K562 (cell line): ENCODE measurements around the gene ZFAND2A.

Source experiments
- EZH2 ChIP-seq: IDR thresholded peaks from 2 replicates; pipeline ENCODE4 v1.6.1; 2012; ENCODE audit warnings: low read depth, mild to moderate bottlenecking, inconsistent platforms, low read length, borderline replicate concordance
- FOXK2 ChIP-seq, 2 experiments: fragments of 450-650 bp; IDR thresholded peaks in 1 of 2; conservative IDR thresholded peaks in 1 of 2; 2 replicates each; pipeline ENCODE4 v1.6.1; 2016; ENCODE audit warnings: low read depth in 2 of 2, mild to moderate bottlenecking in 1 of 2
- KDM5B ChIP-seq: fragments of 200-600 bp; sonication (generic); IDR thresholded peaks from 2 replicates; pipeline ENCODE4 v1.6.1; 2012; ENCODE audit warnings: low read depth, mild to moderate bottlenecking, moderate library complexity, low read length, control low read depth, inconsistent platforms; ENCODE audit not compliant: insufficient replicate concordance
- NR3C1 ChIP-seq: sonication (generic); formaldehyde crosslinking; IDR thresholded peaks from 2 replicates; pipeline ENCODE4 v1.8.1; 2022; ENCODE audit warnings: missing genetic modification reagents
- RBFOX2 ChIP-seq: fragments of 200-400 bp; formaldehyde crosslinking; IDR thresholded peaks from 2 replicates; pipeline ENCODE4 v1.6.1; 2017; ENCODE audit warnings: low read depth, mild to moderate bottlenecking, low read length, moderate library complexity
- SETDB1 ChIP-seq: IDR thresholded peaks from one replicate; pipeline ENCODE4 v1.6.1; 2012; ENCODE audit warnings: low read length, control low read depth, inconsistent platforms
- SNIP1 ChIP-seq: fragments of 450-650 bp; IDR thresholded peaks from 2 replicates; pipeline ENCODE4 v1.7.1; 2017; ENCODE audit warnings: low read depth, mild to moderate bottlenecking
- ZNF24 ChIP-seq: fragments of 450-650 bp; IDR thresholded peaks from 2 replicates; pipeline ENCODE4 v1.6.1; 2016
- TF ChIP-seq, protein P1 (sequence below), 3 experiments: IDR thresholded peaks in 2 of 3; conservative IDR thresholded peaks in 1 of 3; 2 replicates each; pipeline ENCODE4 v1.5.1; 2011 to 2012; ENCODE audit warnings: low read length in 3 of 3, mild to moderate bottlenecking in 3 of 3, control low read depth in 2 of 3, improper control_type of control experiment in 1 of 3, inconsistent platforms in 1 of 3, low read depth in 1 of 3, mixed read lengths in 1 of 3, moderate library complexity in 1 of 3; ENCODE audit not compliant: insufficient read depth in 2 of 3
- TF ChIP-seq, protein P2 (sequence below): sonication (generic); formaldehyde crosslinking; IDR thresholded peaks from 2 replicates; pipeline ENCODE4 v1.9.0; 2022; ENCODE audit warnings: mild to moderate bottlenecking, missing genetic modification reagents

DNA sequence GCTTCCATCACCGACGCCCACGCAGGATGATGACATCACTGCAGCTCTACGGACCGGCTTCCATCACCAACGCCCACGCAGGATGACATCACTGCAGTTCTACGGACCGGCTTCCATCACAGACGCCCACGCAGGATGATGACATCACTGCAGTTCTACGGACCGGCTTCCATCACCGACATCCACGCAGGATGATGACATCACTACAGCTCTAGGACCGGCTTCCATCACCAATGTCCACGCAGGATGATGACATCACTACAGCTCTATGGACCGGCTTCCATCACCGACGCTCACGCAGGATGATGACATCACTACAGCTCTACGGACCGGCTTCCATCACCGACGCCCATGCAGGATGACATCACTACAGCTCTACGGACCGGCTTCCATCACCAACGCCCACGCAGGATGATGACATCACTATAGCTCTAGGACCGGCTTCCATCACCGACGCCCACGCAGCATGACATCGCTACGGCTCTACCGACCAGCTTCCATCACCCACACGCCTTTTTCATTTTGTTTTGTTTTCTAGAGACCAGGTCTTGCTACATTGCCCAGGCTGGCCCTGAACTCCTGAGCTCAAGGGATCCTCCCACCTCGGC is 42.6 kb downstream of the ZFAND2A start:
- no peak for TF ChIP-seq FOXK2 (conservative IDR thresholded peaks at IDR 0.05 in 1 of 2, IDR thresholded peaks at IDR 0.05 in 1 of 2; ENCODE audit: low read depth in 2 of 2)
- no peak for TF ChIP-seq SNIP1
- TF ChIP-seq, protein P1, sequence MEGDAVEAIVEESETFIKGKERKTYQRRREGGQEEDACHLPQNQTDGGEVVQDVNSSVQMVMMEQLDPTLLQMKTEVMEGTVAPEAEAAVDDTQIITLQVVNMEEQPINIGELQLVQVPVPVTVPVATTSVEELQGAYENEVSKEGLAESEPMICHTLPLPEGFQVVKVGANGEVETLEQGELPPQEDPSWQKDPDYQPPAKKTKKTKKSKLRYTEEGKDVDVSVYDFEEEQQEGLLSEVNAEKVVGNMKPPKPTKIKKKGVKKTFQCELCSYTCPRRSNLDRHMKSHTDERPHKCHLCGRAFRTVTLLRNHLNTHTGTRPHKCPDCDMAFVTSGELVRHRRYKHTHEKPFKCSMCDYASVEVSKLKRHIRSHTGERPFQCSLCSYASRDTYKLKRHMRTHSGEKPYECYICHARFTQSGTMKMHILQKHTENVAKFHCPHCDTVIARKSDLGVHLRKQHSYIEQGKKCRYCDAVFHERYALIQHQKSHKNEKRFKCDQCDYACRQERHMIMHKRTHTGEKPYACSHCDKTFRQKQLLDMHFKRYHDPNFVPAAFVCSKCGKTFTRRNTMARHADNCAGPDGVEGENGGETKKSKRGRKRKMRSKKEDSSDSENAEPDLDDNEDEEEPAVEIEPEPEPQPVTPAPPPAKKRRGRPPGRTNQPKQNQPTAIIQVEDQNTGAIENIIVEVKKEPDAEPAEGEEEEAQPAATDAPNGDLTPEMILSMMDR (IDR thresholded peaks at IDR 0.05 in 2 of 3, conservative IDR thresholded peaks at IDR 0.05 in 1 of 3; ENCODE audit: insufficient read depth in 2 of 3, low read depth in 1 of 3, low read length in 3 of 3): no peak
- TF ChIP-seq ZNF24: no peak
- TF ChIP-seq NR3C1: no peak
- TF ChIP-seq EZH2: no peak
- no peak for TF ChIP-seq KDM5B
- no peak for TF ChIP-seq RBFOX2
- no peak for TF ChIP-seq SETDB1
- TF ChIP-seq, protein P2, sequence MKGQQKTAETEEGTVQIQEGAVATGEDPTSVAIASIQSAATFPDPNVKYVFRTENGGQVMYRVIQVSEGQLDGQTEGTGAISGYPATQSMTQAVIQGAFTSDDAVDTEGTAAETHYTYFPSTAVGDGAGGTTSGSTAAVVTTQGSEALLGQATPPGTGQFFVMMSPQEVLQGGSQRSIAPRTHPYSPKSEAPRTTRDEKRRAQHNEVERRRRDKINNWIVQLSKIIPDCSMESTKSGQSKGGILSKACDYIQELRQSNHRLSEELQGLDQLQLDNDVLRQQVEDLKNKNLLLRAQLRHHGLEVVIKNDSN: no peak
